HL-60 (cell line): ENCODE measurements around the gene CRLF3.
"Not testable (repeated sequence)": the region's sequence is repeated elsewhere in the genome, so short reads cannot be mapped to it uniquely, and the experiment has no call there.

ENCODE experiments used
- POLR2AphosphoS5 ChIP-seq: IDR thresholded peaks from 2 replicates; pipeline ENCODE4 v1.6.1; 2012; ENCODE audit warnings: low read depth
- TF ChIP-seq, protein P1 (sequence below): IDR thresholded peaks from one replicate; pipeline ENCODE4 v1.5.1; 2011; ENCODE audit warnings: low read length, control low read depth, inconsistent platforms; ENCODE audit not compliant: insufficient read depth
- TF ChIP-seq, protein P2 (sequence below): IDR thresholded peaks from 2 replicates; pipeline ENCODE4 v1.6.1; 2012; ENCODE audit warnings: low read depth; ENCODE audit not compliant: insufficient replicate concordance

GRCh38 chr17:30735644-30736043, 88.8 kb downstream of the CRLF3 start:
- TF ChIP-seq, protein P1, sequence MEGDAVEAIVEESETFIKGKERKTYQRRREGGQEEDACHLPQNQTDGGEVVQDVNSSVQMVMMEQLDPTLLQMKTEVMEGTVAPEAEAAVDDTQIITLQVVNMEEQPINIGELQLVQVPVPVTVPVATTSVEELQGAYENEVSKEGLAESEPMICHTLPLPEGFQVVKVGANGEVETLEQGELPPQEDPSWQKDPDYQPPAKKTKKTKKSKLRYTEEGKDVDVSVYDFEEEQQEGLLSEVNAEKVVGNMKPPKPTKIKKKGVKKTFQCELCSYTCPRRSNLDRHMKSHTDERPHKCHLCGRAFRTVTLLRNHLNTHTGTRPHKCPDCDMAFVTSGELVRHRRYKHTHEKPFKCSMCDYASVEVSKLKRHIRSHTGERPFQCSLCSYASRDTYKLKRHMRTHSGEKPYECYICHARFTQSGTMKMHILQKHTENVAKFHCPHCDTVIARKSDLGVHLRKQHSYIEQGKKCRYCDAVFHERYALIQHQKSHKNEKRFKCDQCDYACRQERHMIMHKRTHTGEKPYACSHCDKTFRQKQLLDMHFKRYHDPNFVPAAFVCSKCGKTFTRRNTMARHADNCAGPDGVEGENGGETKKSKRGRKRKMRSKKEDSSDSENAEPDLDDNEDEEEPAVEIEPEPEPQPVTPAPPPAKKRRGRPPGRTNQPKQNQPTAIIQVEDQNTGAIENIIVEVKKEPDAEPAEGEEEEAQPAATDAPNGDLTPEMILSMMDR = not testable (repeated sequence)
- not testable (repeated sequence) for TF ChIP-seq POLR2AphosphoS5
- TF ChIP-seq, protein P2, sequence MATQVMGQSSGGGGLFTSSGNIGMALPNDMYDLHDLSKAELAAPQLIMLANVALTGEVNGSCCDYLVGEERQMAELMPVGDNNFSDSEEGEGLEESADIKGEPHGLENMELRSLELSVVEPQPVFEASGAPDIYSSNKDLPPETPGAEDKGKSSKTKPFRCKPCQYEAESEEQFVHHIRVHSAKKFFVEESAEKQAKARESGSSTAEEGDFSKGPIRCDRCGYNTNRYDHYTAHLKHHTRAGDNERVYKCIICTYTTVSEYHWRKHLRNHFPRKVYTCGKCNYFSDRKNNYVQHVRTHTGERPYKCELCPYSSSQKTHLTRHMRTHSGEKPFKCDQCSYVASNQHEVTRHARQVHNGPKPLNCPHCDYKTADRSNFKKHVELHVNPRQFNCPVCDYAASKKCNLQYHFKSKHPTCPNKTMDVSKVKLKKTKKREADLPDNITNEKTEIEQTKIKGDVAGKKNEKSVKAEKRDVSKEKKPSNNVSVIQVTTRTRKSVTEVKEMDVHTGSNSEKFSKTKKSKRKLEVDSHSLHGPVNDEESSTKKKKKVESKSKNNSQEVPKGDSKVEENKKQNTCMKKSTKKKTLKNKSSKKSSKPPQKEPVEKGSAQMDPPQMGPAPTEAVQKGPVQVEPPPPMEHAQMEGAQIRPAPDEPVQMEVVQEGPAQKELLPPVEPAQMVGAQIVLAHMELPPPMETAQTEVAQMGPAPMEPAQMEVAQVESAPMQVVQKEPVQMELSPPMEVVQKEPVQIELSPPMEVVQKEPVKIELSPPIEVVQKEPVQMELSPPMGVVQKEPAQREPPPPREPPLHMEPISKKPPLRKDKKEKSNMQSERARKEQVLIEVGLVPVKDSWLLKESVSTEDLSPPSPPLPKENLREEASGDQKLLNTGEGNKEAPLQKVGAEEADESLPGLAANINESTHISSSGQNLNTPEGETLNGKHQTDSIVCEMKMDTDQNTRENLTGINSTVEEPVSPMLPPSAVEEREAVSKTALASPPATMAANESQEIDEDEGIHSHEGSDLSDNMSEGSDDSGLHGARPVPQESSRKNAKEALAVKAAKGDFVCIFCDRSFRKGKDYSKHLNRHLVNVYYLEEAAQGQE = not testable (repeated sequence)
